GM18951 (cell line): Measurements from ENCODE around the gene MCF2L2.

Experiments used
- POLR2A ChIP-seq: IDR thresholded peaks from 4 replicates; pipeline ENCODE4 v1.6.1; 2011; ENCODE audit warnings: mild to moderate bottlenecking; ENCODE audit not compliant: insufficient read length, insufficient read depth; ENCODE audit errors: extremely low read depth
- in situ Hi-C: fragments of 300-500 bp; cut with MboI; formaldehyde crosslinking; loops from one replicate; pipeline ENCODE4 v1.12.0; 2022; ENCODE audit warnings: low sequenced_read_pairs, mixed read lengths, inconsistent platforms; ENCODE audit not compliant: unreplicated experiment

The MCF2L2 gene

DNA sequence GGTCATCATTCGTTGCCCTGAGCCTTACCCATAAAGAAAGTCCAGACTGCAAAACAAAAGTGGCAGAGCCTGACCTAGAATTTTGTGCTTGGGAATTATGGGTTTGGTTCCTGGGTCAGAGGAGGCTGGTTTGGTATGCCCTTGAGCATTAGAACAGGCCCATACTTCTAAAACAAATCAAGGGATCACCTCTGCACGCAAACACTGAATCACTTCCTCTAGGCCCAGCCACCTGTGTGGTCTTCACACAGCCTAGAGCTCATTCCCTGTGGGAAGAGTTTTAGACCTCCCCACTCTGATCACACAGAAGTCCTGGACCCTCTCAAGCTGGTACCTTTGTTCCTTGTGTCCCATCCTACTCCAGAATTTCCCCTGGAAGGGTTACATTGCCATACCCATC is 116.0 kb downstream of the MCF2L2 start:
- TF ChIP-seq POLR2A: no peak
- in situ Hi-C loops: no loop called here

DNA sequence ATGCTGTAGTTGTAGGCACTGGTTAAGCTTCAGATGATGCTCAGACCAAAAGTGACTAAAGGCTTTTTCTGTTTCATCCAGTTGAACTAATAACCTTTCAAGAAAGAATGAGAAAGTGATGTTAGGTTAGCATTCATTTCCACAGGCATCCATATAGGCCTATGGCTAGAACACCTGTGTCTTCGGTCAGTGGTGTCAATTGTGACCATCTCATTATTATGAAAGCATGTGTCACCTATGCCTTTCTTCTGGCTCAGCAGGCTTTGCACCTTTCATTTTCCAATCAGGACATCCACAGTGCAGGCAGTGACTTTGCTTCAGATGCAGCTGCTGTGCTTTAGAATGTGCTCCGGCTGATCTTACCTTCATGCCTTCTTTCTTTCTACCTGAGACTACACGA is 117.5 kb downstream of the MCF2L2 start:
- no peak for TF ChIP-seq POLR2A
- in situ Hi-C loops: no loop called here

DNA sequence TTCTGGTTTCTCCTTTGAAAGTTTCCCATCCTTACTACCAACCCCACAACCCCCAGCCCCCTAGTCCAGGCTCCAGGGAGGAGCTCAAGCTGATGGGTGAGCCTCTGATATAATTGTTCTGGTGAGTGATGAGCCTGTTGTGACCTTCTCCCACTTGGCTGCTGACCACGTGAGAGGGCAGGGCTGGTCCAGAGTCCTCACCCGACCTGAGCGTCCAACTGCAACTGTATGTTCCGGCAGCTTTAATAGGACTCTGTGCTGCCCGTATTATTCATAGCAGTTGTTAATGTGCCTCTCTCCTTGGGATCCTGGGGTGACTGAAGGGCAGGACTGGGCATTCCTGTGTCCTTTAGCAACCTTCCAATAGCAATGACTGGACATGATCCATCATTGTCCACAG is 119.1 kb downstream of the MCF2L2 start:
- in situ Hi-C loops: no loop called here
- no peak for TF ChIP-seq POLR2A

DNA sequence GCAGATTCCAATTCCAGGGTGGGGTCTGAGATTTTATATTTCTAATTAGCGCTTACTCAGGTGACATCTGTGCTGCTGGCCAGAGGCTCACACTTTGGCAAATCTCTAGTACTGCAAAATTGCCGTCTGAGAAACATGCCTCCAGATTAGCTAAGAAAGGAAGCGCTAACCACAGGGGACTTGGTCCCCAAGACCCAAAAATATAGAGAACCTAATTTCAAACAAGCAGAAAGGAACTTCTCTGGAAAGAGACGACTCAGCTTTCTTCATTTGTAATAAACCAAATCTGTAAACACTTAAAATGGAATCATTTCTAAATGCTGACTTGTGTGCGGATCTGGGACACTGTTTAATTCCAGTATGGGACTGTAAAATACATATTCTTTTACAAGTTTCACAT is 119.7 kb downstream of the MCF2L2 start:
- no peak for TF ChIP-seq POLR2A
- in situ Hi-C loops: no loop called here

DNA sequence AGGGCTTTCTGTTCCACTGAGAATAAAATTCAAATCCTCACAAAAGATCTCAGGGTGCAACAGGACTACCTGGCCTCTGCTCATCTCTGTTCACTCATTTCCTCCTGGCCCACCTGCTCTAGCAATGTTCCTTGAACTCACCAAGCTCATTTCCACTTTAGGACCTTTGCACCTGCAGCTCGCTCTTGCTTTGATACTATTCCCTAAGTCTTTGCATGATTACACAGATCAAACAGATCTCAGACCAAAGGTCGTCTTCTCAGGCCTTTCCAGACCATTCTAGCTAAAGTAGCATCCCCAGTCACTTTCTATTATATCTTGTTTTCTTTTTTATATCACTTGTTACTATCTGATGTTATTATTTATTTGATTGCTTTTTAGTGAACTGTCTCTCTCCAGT is 120.7 kb downstream of the MCF2L2 start:
- no peak for TF ChIP-seq POLR2A
- in situ Hi-C loops: no loop called here

DNA sequence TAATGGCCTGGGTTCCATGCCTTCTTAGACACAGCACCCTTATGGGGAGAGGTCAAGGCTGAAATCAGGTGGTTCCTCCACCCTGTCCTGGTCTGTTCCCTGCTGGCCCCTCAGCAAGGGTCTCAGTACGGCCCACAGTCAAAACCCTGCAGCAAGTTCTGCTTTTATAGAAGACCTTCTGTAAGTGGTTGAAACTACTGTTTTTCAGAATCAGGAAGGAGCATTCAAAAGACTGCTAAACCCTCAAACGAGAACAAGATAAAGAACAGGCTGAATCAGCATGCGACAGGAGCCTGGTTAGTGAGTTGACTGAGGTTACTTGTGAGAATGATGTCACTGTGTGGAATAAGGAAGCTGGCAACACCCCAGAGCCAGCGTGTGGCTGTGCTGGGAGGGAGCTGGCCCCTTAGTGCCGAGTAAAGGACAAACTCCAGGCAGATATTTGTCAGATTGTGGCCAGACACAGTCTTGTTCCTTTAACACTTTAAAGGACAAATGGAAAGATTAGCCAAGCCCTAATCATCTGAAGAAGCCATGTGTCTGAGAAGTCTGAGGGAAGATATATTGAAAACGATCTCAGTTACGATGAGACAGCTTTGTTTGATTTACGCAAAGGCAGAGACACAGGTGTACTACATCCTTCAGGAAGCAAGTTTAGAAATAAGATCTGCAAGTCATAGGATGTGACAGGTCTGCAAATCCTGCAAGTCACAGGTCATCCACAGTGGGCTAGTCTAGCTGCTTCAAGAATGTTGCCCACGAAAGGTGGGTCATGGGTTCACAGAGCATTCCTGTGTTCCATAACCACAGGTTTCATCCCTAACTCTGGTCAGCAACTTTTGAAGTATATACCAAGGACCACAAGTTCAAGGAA is 121.4 kb downstream of the MCF2L2 start:
- in situ Hi-C loops: no loop called here

DNA sequence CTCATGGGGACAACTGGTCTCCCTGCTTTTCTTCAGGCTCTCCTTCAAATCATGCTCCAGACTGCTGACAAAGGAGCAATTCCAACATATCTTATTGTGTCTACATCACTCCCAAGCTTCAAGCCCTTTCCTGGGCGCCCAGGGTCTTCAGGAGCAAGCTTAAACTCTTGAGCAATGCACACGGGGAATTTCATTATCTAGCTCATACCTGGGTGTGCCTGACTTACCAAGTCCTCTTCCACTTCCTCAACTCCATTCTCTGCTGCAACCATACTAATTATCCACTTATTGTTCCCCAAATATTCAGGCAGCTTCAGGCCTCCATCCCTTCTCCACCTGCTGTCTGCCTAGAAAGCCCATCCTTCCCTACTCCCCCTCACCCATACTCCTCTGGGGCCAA is 124.7 kb downstream of the MCF2L2 start:
- in situ Hi-C loops: no loop called here

More for the DNA sequence above, 121.4 kb downstream of the MCF2L2 start:
- no peak for TF ChIP-seq POLR2A

DNA sequence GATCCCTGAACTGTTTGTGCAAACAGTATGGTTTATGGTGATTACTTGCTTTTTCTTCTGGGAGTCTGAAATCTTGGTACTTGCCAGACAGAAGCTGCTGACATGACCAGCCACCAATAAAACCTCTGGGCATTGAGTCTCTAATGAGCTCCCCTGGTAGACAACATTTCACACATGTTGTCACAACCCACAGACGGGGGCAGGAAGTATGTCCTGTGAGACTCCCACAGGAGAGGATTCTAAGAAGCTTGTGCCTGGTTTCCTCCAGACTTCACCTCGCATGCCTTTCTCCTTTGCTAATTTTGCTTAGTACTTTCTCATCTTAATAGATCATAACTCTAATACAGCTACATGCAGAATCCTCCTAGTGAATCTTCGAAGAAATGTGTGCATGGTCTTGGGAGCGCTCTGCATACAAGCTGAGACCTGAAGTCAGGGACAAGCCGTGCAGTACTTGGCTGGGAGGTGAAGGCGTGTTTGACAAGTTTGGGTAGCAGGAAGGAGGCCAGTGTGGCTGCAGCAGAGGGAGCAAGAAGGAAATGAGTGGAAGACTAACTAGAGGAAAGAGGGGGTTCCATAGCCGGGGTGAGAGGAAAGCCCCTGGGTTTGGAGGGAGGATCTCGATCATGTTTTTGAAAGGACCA is 126.4 kb downstream of the MCF2L2 start:
- TF ChIP-seq POLR2A: no peak
- in situ Hi-C loops: no loop called here

More for the DNA sequence above, 124.7 kb downstream of the MCF2L2 start:
- TF ChIP-seq POLR2A: no peak

DNA sequence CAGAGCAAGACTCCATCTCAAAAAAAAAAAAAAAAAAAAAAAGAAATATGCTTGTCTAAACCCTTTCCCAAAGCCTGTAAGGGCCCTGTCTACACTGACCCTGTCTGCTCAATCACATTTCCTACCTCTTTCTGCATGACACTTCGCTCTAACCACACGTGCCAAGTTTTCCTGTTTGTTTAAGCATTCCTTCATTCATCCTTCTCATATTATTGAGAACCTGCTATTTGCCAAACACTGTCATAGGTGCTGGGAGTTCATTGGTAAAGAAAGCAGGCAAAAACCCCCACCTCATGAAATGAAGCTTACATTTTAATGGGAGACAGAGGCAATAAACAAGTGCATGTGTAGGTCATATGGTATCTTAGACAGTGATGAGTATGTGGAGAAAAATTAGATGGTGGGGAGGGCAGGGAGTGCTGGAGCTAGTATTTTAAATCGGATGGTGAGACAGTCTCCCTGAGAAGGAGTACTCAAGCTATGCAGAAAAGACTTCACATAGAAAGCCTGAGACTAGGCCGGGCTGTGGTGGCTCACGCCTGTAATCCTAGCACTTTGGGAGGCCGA is 127.3 kb downstream of the MCF2L2 start:
- in situ Hi-C loops: no loop called here

DNA sequence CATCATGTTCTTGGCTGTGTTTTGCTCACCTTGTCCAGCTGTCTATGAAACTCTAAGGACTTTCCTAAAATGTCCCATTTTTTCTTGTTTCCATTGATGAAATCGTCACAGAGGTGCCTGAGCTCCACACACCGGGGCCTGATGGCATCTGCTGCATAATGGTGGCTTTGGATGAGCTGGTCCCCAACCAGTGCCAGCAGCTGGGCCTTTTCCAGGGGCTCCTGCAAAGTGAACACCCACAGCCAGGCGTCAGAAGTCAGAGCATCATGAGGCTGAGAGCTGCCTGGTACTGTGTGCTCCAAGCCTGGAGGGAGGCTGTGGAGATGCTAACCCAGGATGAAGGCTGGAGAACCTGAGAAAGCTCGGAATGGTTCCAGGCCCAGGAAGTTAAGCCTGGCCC is 128.4 kb downstream of the MCF2L2 start:
- no peak for TF ChIP-seq POLR2A
- in situ Hi-C loops: no loop called here

More for the DNA sequence above, 127.3 kb downstream of the MCF2L2 start:
- no peak for TF ChIP-seq POLR2A

DNA sequence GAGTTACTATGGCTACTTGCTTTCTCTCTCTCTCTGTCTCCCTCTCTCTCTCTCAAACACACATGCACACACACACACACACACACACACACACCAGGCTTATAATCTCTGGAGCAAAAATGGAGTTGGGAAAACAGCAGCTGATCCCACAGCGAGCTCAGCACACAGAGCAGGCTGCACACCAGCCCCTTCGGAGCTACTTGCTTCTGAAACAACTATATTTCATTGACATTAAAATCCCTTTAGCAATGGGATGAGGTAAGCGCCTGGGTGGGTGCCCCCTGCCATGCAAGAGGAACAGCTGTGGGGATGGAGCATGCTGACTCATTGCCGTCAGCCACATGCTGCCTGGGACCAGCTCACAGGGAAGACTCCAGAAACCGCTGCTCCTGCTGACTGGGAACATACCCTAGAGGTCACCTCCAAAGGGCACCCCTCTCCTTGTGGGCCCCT is 129.7 kb downstream of the MCF2L2 start:
- in situ Hi-C loops: no loop called here
- no peak for TF ChIP-seq POLR2A

DNA sequence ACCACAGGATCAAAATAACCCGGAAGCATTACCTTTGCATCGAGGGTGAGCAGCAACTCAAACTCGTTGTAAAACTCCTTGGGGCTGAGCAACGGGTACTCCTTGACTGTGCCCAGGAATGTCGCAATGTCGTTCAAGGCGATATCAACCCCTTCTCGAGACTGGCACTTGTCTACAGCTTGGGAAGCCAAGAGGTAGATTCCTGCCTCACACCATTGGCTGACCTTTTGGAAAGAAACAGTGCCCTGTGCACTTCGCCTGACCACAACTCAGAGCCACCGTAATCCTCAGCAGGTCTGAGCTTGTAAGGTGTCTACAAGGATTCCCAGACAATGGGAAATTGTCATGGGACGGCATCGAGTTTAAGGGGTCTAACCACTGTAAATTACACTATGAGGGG is 131.5 kb downstream of the MCF2L2 start:
- in situ Hi-C loops: no loop called here

DNA sequence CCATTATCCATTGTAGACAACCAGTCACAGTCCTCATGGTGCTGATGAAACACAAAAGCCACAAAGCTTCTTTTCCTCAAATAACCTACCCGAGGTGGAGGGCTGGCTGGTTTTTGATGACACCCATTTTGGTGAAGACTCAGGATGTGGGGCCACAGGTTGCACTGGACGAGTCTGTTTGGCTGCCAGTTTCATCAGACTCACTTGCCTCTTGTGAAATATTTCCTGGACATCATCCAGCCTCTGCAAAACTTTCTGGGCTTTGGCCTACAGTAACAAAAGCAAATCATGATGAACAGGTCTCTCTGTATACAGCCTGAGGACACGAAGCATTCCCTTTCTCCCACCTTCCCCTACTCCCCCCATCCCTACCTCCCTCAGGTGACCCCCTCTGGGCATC is 133.2 kb downstream of the MCF2L2 start:
- in situ Hi-C loops: no loop called here
- no peak for TF ChIP-seq POLR2A

More for the DNA sequence above, 131.5 kb downstream of the MCF2L2 start:
- no peak for TF ChIP-seq POLR2A
